Raji (cell line): ENCODE results near the gene KAZN.

Experiments used
- POLR2A ChIP-seq: IDR thresholded peaks from 2 replicates; pipeline ENCODE4 v1.6.1; 2011; ENCODE audit warnings: low read depth, low read length, control low read depth; ENCODE audit not compliant: insufficient read depth

The KAZN gene

GRCh38 chr1:14620941-14621340 lies 22.5 kb downstream of the KAZN start:
- TF ChIP-seq POLR2A = no peak

DNA sequence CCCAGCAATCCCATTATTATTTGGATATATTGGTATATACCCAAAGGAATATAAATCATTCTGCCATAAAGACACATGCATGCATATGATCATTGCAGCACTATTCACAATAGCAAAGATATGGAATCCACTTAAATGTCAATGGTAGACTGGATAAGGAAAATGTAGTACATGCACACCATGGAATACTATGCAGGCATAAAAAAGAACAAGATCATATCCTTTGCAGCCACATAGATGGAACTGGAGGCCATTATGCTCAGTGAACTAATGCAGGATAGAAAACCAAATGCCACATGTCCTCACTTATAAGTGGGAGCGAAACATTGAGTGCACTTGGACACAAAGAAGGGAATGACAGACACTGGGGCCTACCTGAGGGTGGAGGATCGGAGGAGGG lies 24.6 kb downstream of the KAZN start:
- TF ChIP-seq POLR2A = no peak

- TF ChIP-seq POLR2A = no peak
Measured at GRCh38 chr1:14624941-14625340, 26.5 kb downstream of the KAZN start.

- TF ChIP-seq POLR2A = no peak
Measured at GRCh38 chr1:14625572-14625971, 27.1 kb downstream of the KAZN start.

- TF ChIP-seq POLR2A = no peak
Measured at GRCh38 chr1:14625996-14626395, 27.5 kb downstream of the KAZN start.

DNA sequence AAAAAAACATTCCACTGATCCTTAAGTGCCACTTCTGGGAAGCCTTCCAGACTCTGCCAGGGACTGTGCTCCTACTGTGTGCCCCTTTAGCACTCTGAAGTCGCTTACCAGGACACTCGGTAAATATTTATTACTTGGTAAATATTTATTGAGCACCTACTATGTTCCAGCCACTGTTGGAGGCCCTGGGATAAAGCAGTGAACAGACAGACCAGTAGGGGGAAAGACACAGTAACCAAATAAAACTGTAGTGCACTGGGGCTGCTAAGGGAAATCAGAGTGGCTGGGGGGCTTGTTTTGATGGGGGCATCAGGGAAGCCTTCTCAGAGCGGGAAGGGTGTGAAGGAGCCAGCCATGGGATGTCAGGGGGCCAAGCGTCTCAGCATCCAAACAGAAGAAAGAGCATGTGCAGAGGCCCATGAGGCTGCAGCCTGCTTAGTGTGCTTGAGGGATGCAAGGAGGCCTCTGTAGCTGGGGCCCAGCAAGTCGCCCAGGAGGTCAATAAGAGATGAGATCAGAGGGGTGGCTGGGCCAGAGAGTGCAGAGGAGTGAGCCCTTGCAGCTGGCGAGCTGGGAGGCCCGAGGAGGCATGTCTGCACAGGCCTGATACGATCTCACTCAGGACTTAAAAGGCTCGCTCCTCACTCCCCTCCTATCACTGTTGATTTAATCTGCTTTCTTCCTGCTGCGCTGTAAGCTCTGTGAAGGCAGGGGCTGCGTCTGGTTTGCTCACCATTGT lies 28.6 kb downstream of the KAZN start:
- TF ChIP-seq POLR2A = no peak

DNA sequence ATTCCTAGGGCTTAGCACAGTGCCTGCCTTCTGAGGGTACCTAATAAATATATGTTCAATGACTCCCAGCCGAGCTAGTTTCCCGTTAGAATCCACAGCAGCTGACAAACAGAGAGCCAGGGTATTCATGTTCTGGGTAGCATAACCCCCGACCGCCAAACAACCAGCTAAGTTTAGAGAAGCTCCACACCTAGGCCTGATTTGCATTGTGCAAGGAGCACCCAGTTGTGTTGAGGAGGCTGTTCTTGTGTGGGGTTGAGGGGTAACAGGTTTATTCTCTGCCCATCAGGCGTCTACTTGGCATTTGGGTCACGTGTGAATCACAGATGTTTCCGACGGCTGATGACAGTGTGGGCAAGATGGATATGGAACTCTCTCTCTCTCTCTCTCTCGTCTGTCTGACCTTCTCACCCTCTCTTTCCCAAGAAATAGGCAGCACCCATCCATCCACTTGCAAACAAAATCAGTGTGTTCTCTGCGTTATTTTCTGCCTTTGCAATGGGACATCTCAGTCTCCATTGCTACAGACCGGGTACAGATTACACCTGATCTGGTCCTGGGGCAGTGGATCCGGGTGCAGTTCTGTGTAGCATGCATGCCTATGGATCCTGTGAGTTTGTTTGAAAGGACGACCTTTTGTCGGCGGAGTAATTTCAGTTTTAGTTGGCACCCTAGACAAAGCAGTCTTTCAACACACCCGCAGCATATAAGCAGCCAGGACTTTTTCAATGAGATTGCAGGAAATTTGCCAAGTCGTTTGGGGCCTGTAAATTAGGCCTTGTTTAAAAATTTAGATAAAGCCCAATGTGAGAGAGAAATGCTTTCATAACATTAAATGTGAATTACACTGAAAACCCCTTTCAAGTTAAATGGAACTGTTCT lies 29.4 kb downstream of the KAZN start:
- no peak for TF ChIP-seq POLR2A

- no peak for TF ChIP-seq POLR2A
Measured at GRCh38 chr1:14629363-14630014, 31.0 kb downstream of the KAZN start.

DNA sequence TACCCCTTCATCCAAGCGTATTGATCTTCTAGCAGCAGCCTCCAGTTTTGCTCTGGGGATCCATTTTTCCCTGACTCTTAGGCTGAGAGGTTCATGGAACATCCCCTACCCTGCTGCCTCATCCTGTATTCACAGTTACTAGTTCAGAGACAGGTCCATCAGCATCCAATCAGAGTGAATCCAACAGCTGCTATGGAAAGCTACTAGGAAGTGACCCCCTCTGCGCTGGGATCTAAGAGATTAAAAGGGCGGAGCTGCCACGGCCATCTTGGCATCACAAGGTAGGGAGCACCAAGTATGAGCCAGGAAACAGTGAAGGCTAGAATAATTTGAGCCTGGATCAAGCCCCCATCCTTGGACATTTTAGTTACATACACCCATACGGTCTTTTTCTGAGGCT lies 32.5 kb downstream of the KAZN start:
- TF ChIP-seq POLR2A = no peak

- no peak for TF ChIP-seq POLR2A
Measured at GRCh38 chr1:14631421-14631820, 32.9 kb downstream of the KAZN start.

GRCh38 chr1:14634486-14634885 lies 36.0 kb downstream of the KAZN start:
- no peak for TF ChIP-seq POLR2A

GRCh38 chr1:14635421-14635820 lies 36.9 kb downstream of the KAZN start:
- TF ChIP-seq POLR2A = no peak

GRCh38 chr1:14636897-14637632 lies 38.6 kb downstream of the KAZN start:
- TF ChIP-seq POLR2A = no peak

- no peak for TF ChIP-seq POLR2A
Measured at GRCh38 chr1:14639291-14640050, 41.0 kb downstream of the KAZN start.
